ENCODE data around the gene RAB43. TPM values are rescaled to one million over a fixed set of nuclear protein-coding genes. Genes with fewer than 3 reads are reported as not detected.

The RAB43 gene
- total and polyA plus RNA-seq, 4 donors, result 3.5 to 25.4 (median 17.1) TPM

DNA sequence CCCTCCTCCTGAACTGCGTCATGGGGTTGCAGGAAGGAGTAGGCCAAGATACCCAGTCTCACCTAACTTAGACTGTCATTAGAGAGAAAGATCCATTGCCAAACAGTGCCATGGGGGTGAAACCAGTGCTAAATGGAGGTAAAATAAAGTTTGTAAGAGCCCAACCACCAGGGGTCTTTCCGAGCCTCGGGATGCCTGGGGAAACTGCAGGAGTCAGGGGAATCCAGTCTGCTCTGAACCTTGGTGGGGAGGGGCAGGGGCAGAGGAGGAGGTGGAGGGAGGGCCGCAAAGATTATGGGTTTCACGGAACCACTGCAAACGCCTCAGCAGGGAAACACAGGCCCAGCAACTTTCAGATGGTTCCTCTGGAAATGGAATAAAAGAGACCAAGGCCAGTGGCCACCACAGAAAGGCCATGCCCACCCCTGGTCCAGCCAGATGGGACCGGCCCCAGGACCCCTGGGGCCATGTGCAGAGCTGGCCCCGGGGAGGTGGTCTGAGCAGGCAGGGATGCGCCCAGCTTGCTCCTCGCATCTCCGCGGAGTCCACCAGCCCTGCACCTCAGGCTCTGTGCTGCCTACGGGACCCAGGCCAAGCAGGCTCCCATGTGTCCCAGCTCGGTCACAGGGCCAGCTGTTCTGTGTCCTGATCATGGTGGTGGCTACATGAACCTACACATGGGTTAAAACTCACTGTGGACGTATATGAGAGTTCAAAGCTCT lies 80.9 kb downstream of the RAB43 start:
- ATAC-seq (ENCODE audit: low FRiP score) (no peak), DNase-seq (peak in 1 of 2 donors; percentile 71)
- Histone ChIP-seq H3K27me3 (ENCODE audit: control insufficient read depth in 1 of 2, insufficient read depth in 2 of 2, low read length in 1 of 2) (no peaks in the 10 kb centered on the region), H3K4me3 (ENCODE audit: low read length in 2 of 2) (no peak overlapping the region), H3K36me3 (ENCODE audit: control insufficient read depth in 1 of 2, insufficient read depth in 2 of 2, low read length in 1 of 2) (no peaks in the 10 kb centered on the region), H3K9me3 (ENCODE audit: control insufficient read depth, low read length) (no peaks in the 10 kb centered on the region), H3K4me1 (ENCODE audit: control insufficient read depth in 1 of 2, insufficient read depth in 2 of 2, low read length in 2 of 2) (no peaks in the 10 kb centered on the region), H3K27ac (ENCODE audit: low read depth in 1 of 2, low read length in 2 of 2) (no peak overlapping the region)
- 93 to 96% methylated on average over 15 of the region's 15 CpGs for WGBS, 2 donors
- intact Hi-C loops (cut with DNase I), result no loop called here

DNA sequence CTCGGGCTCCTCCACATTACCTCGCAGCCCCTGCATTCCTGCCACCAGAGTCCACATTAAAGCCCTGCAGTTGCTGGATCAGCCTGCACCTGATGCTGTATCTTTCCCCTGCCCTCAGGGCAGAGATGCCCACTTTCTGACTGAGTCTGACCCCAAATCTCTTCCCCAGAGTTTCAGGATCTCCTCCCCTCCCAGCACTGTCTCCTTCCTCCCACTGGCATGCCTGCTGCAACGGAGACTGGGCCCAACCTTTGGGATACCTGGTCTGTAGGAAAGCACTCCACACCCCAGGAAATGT lies 81.6 kb downstream of the RAB43 start:
- no peaks in the 10 kb centered on the region for H3K36me3 ChIP-seq (ENCODE audit: control insufficient read depth in 1 of 2, insufficient read depth in 2 of 2, low read length in 1 of 2)
- no peak for ATAC-seq (ENCODE audit: low FRiP score)
- H3K4me1 ChIP-seq (ENCODE audit: control insufficient read depth in 1 of 2, insufficient read depth in 2 of 2, low read length in 2 of 2), result no peaks in the 10 kb centered on the region
- H3K27ac ChIP-seq (ENCODE audit: low read depth in 1 of 2, low read length in 2 of 2), result no peak overlapping the region
- no peaks in the 10 kb centered on the region for H3K9me3 ChIP-seq (ENCODE audit: control insufficient read depth, low read length)
- H3K27me3 ChIP-seq (ENCODE audit: control insufficient read depth in 1 of 2, insufficient read depth in 2 of 2, low read length in 1 of 2), result no peaks in the 10 kb centered on the region
- DNase-seq, result no peak
- WGBS, 2 donors, result 69 to 72% methylated on average over 3 of the region's 3 CpGs
- intact Hi-C loops (cut with DNase I), result no loop called here
- H3K4me3 ChIP-seq (ENCODE audit: low read length in 2 of 2), result no peak overlapping the region

GRCh38 chr3:129039271-129040038 lies 82.1 kb downstream of the RAB43 start:
- no peaks in the 10 kb centered on the region for H3K9me3 ChIP-seq (ENCODE audit: control insufficient read depth, low read length)
- peak in 1 of 2 donors; percentile 80 for DNase-seq
- ATAC-seq (ENCODE audit: low FRiP score), result no peak
- H3K27me3 ChIP-seq (ENCODE audit: control insufficient read depth in 1 of 2, insufficient read depth in 2 of 2, low read length in 1 of 2), result no peaks in the 10 kb centered on the region
- H3K4me1 ChIP-seq (ENCODE audit: control insufficient read depth in 1 of 2, insufficient read depth in 2 of 2, low read length in 2 of 2), result no peaks in the 10 kb centered on the region
- H3K27ac ChIP-seq (ENCODE audit: low read depth in 1 of 2, low read length in 2 of 2), result no peak overlapping the region
- no peaks in the 10 kb centered on the region for H3K36me3 ChIP-seq (ENCODE audit: control insufficient read depth in 1 of 2, insufficient read depth in 2 of 2, low read length in 1 of 2)
- 55 to 56% methylated on average over 14 of the region's 14 CpGs for whole genome bisulfite sequencing, 2 donors
- intact Hi-C loops (cut with DNase I), result no loop called here
- H3K4me3 ChIP-seq (ENCODE audit: low read length in 2 of 2), result no peak overlapping the region

DNA sequence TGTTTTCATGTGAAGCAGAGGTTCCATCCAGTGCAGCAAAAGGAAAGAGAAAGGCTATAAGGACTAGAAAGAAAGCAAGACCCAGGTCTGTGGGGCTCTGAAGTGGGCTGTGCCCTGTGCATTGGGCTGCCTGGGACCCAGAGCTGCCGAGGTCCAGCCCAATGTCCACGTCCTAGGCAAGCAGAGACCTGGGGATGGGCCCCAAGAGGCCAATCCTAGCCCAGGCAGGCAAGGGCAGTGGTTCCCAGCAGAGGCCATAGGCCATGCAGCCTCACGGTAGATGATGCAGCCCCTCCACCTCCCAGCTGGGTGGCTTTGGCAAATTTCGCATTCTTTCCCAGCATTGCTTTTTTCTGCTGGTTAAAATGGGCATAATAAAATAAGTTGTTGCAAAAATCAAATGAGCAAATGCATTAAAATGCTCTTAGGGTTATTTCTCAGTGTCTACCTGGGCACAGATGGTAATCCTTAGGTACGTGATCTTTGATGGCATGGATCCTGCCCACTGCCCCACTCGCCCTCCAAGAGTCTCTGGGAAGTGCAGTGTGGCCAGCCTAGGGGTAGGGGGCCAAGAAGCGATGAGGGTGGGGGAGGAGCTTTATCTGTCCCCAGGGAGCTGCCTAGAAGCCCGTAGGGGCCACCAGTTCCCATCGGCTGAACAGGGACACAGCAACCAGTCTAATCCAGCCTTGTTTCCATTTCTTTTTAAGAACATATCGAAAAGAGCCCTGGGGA lies 83.3 kb downstream of the RAB43 start:
- H3K9me3 ChIP-seq (ENCODE audit: control insufficient read depth, low read length), result no peaks in the 10 kb centered on the region
- H3K4me1 ChIP-seq (ENCODE audit: control insufficient read depth in 1 of 2, insufficient read depth in 2 of 2, low read length in 2 of 2), result no peaks in the 10 kb centered on the region
- H3K27ac ChIP-seq (ENCODE audit: low read depth in 1 of 2, low read length in 2 of 2), result no peak overlapping the region
- ATAC-seq (ENCODE audit: low FRiP score) (no peak), DNase-seq (peak in 1 of 2 donors; percentile 40)
- no peak overlapping the region for H3K4me3 ChIP-seq (ENCODE audit: low read length in 2 of 2)
- 82 to 84% methylated on average over 10 of the region's 10 CpGs for WGBS, 2 donors
- intact Hi-C loops (cut with DNase I), result no loop called here
- H3K27me3 ChIP-seq (ENCODE audit: control insufficient read depth in 1 of 2, insufficient read depth in 2 of 2, low read length in 1 of 2), result no peaks in the 10 kb centered on the region
- no peaks in the 10 kb centered on the region for H3K36me3 ChIP-seq (ENCODE audit: control insufficient read depth in 1 of 2, insufficient read depth in 2 of 2, low read length in 1 of 2)

Other genes starting within 250 kb of the RAB43 start
- gene ACAD9, start 242.2 kb downstream of the RAB43 start, total RNA-seq, result 10 to 100 TPM; 30.7 to 52.8 TPM
- 10 to 100 TPM; 13.0 to 25.6 TPM for gene ACAD9, start 242.2 kb downstream of the RAB43 start, polyA plus RNA-seq
- gene CFAP92, start 127.7 kb downstream of the RAB43 start, total RNA-seq, result 1 to 10 TPM in 1 of 2 donors, under 1 TPM in 1; 0.62 to 1.2 TPM
- not detected for gene CFAP92, start 127.7 kb downstream of the RAB43 start, polyA plus RNA-seq
- 1 to 10 TPM; 1.5 to 3.1 TPM for gene EFCC1, start 120.5 kb downstream of the RAB43 start, total RNA-seq
- gene EFCC1, start 120.5 kb downstream of the RAB43 start, polyA plus RNA-seq, result under 1 TPM; 0.13 to 0.50 TPM
- gene GP9, start 61.0 kb downstream of the RAB43 start, total RNA-seq, result not detected
- not detected for gene GP9, start 61.0 kb downstream of the RAB43 start, polyA plus RNA-seq
- 10 to 100 TPM; 26.1 to 30.3 TPM for gene ISY1, start 39.3 kb upstream of the RAB43 start, total RNA-seq
- 10 to 100 TPM; 23.8 to 26.3 TPM for gene ISY1, start 39.3 kb upstream of the RAB43 start, polyA plus RNA-seq
- 100 to 1,000 TPM; 287 to 306 TPM for gene CNBP, start 62.1 kb upstream of the RAB43 start, total RNA-seq
- 100 to 1,000 TPM; 385 to 476 TPM for gene CNBP, start 62.1 kb upstream of the RAB43 start, polyA plus RNA-seq
- 100 to 1,000 TPM; 149 to 155 TPM for gene COPG1, start 127.8 kb upstream of the RAB43 start, total RNA-seq
- 10 to 100 TPM; 39.7 to 84.7 TPM for gene COPG1, start 127.8 kb upstream of the RAB43 start, polyA plus RNA-seq
- gene HMCES, start 157.1 kb upstream of the RAB43 start, total RNA-seq, result 10 to 100 TPM; 24.3 to 31.9 TPM
- 10 to 100 TPM; 29.6 to 30.0 TPM for gene HMCES, start 157.1 kb upstream of the RAB43 start, polyA plus RNA-seq